IMR-90 (cell line): ENCODE measurements around the gene RNF6. TPM values are rescaled to one million over a fixed set of nuclear protein-coding genes. Genes with fewer than 3 reads are reported as not detected.

Source experiments
- ATAC-seq: fragments of 200-7000 bp; cut with Tn5 transposase; 2 replicates; pipeline ENCODE4 v1.9.1; 2020; ENCODE audit warnings: low read depth, mild to moderate bottlenecking, moderate library complexity
- BruUV-seq: library from RNA; stranded (reverse); fragments of 400-500 nt; replicated peaks from 2 replicates; lab custom pipeline; 2021; lab: Mats Ljungman, UMichigan
- CTCF ChIA-PET: fragments of 300-600 bp; formaldehyde crosslinking; extraction: SDS; loops from one replicate; lab custom pipeline; 2021; ENCODE audit warnings: antibody characterized with exemption; lab: Yijun Ruan, JAX
- POLR2A ChIA-PET: fragments of 300-600 bp; sonication (Branson Sonifier 250); formaldehyde crosslinking; loops from one replicate; lab custom pipeline; 2022; ENCODE audit warnings: antibody characterized with exemption; ENCODE audit not compliant: unreplicated experiment; lab: Charles Lee
- DNase-seq: peaks from one replicate; pipeline ENCODE4 v3.0.0; 2013
- H2AFZ ChIP-seq: replicated peaks from 2 replicates; pipeline ENCODE3; 2013; ENCODE audit warnings: low read length, mild to moderate bottlenecking; ENCODE audit not compliant: poor library complexity
- H2AK5ac ChIP-seq: 2 replicates; pipeline ENCODE4 v1.6.1; 2013; ENCODE audit warnings: low read depth, low read length, inconsistent platforms
- H2AK9ac ChIP-seq: replicated peaks from 2 replicates; pipeline ENCODE3; 2013; ENCODE audit warnings: mild to moderate bottlenecking, low read depth, low read length, moderate library complexity; ENCODE audit not compliant: poor library complexity
- H2BK120ac ChIP-seq: 2 replicates; pipeline ENCODE4 v1.6.1; 2013; ENCODE audit warnings: low read depth, low read length, inconsistent platforms
- H2BK15ac ChIP-seq: 3 replicates; pipeline ENCODE4 v1.6.1; 2013; ENCODE audit warnings: low read depth, low read length, inconsistent platforms
- H2BK20ac ChIP-seq: 2 replicates; pipeline ENCODE4 v1.6.1; 2013; ENCODE audit warnings: low read depth, mild to moderate bottlenecking, inconsistent platforms, low read length, moderate library complexity
- H2BK5ac ChIP-seq: 2 replicates; pipeline ENCODE4 v1.6.1; 2013; ENCODE audit warnings: mild to moderate bottlenecking, low read depth, low read length, inconsistent platforms; ENCODE audit not compliant: poor library complexity, severe bottlenecking
- H3K14ac ChIP-seq: replicated peaks from 2 replicates; pipeline ENCODE4 v1.6.1; 2013; ENCODE audit warnings: low read depth, low read length, inconsistent platforms
- H3K18ac ChIP-seq: 2 replicates; pipeline ENCODE4 v1.6.1; 2013; ENCODE audit warnings: low read depth, low read length, control low read depth
- H3K23ac ChIP-seq: 2 replicates; pipeline ENCODE4 v1.6.1; 2013; ENCODE audit warnings: low read depth, low read length, inconsistent platforms
- H3K27ac ChIP-seq: 2 replicates; pipeline ENCODE4 v1.5.1; 2013; ENCODE audit warnings: mild to moderate bottlenecking, control low read depth, low read length; ENCODE audit not compliant: insufficient read depth
- H3K27me3 ChIP-seq: 2 replicates; pipeline ENCODE4 v1.6.1; 2013; ENCODE audit warnings: low read length; ENCODE audit not compliant: control insufficient read depth, insufficient read depth
- H3K36me3 ChIP-seq: 2 replicates; pipeline ENCODE4 v1.6.1; 2013; ENCODE audit warnings: low read length, mixed read lengths; ENCODE audit not compliant: control insufficient read depth, insufficient read depth
- H3K4ac ChIP-seq: 2 replicates; pipeline ENCODE4 v1.6.1; 2013; ENCODE audit warnings: low read depth, low read length, inconsistent platforms
- H3K4me1 ChIP-seq: 2 replicates; pipeline ENCODE4 v1.6.1; 2013; ENCODE audit warnings: low read length, mixed read lengths; ENCODE audit not compliant: control insufficient read depth, insufficient read depth
- H3K4me2 ChIP-seq: 2 replicates; pipeline ENCODE4 v1.6.1; 2013; ENCODE audit warnings: low read depth, mild to moderate bottlenecking, control low read depth, low read length, moderate library complexity
- H3K4me3 ChIP-seq: 2 replicates; pipeline ENCODE4 v1.5.1; 2013; ENCODE audit warnings: low read depth, mild to moderate bottlenecking, control low read depth, low read length, moderate library complexity; ENCODE audit not compliant: insufficient read depth
- H3K56ac ChIP-seq: 2 replicates; pipeline ENCODE4 v1.6.1; 2013; ENCODE audit warnings: low read length, inconsistent platforms; ENCODE audit not compliant: insufficient read depth; ENCODE audit errors: extremely low read depth
- H3K79me1 ChIP-seq, 2 experiments: 2 replicates each; pipeline ENCODE4 v1.6.1; 2013; ENCODE audit warnings: low read length in 2 of 2, inconsistent platforms in 1 of 2, low read depth in 1 of 2
- H3K9ac ChIP-seq: 2 replicates; pipeline ENCODE4 v1.6.1; 2013; ENCODE audit warnings: low read depth, low read length, control low read depth
- H3K9me1 ChIP-seq: 2 replicates; pipeline ENCODE4 v1.6.1; 2013; ENCODE audit warnings: low read length, inconsistent platforms; ENCODE audit not compliant: insufficient read depth
- H3K9me3 ChIP-seq: 2 replicates; pipeline ENCODE4 v1.6.1; 2013; ENCODE audit warnings: low read length; ENCODE audit not compliant: control insufficient read depth, insufficient read depth
- H4K20me1 ChIP-seq: 2 replicates; pipeline ENCODE4 v1.6.1; 2013; ENCODE audit warnings: low read length, inconsistent platforms; ENCODE audit not compliant: insufficient read depth
- H4K5ac ChIP-seq: 2 replicates; pipeline ENCODE4 v1.6.1; 2013; ENCODE audit warnings: mild to moderate bottlenecking, low read depth, low read length, control low read depth
- H4K8ac ChIP-seq, 2 experiments: 2 replicates each; pipeline ENCODE4 v1.6.1; 2013; ENCODE audit warnings: low read depth in 2 of 2, low read length in 2 of 2, control low read depth in 1 of 2, inconsistent platforms in 1 of 2
- H4K91ac ChIP-seq: 2 replicates; pipeline ENCODE4 v1.6.1; 2013; ENCODE audit warnings: low read depth, low read length, inconsistent platforms; ENCODE audit not compliant: insufficient read depth
- BHLHE40 ChIP-seq: fragments of 150-350 bp; IDR thresholded peaks from 2 replicates; pipeline ENCODE4 v1.6.1; 2016; ENCODE audit warnings: mild to moderate bottlenecking, low read depth, low read length
- CEBPB ChIP-seq: IDR thresholded peaks from 2 replicates; pipeline ENCODE4 v1.6.1; 2012; ENCODE audit warnings: low read depth, low read length, improper control_type of control experiment
- CHD1 ChIP-seq: IDR thresholded peaks from 2 replicates; pipeline ENCODE4 v1.6.1; 2012; ENCODE audit warnings: low read depth, low read length, improper control_type of control experiment
- CTCF ChIP-seq: conservative IDR thresholded peaks from 2 replicates; pipeline ENCODE4 v1.5.1; 2012; ENCODE audit warnings: mild to moderate bottlenecking, low read depth, low read length, improper control_type of control experiment
- ELK1 ChIP-seq: fragments of 150-350 bp; IDR thresholded peaks from 2 replicates; pipeline ENCODE4 v1.6.1; 2016; ENCODE audit warnings: low read depth, mild to moderate bottlenecking, low read length, moderate library complexity, borderline replicate concordance
- FOS ChIP-seq: fragments of 150-350 bp; IDR thresholded peaks from 2 replicates; pipeline ENCODE4 v1.6.1; 2016; ENCODE audit warnings: low read depth, low read length
- MAFK ChIP-seq: IDR thresholded peaks from 2 replicates; pipeline ENCODE4 v1.6.1; 2012; ENCODE audit warnings: low read depth, low read length, improper control_type of control experiment
- MAZ ChIP-seq: IDR thresholded peaks from 2 replicates; pipeline ENCODE4 v1.6.1; 2012; ENCODE audit warnings: low read depth, mild to moderate bottlenecking, low read length, improper control_type of control experiment, moderate library complexity, borderline replicate concordance
- MXI1 ChIP-seq: IDR thresholded peaks from 2 replicates; pipeline ENCODE4 v1.6.1; 2012; ENCODE audit warnings: low read depth, mild to moderate bottlenecking, low read length, moderate library complexity, borderline replicate concordance
- NFE2L2 ChIP-seq: fragments of 150-350 bp; IDR thresholded peaks from 2 replicates; pipeline ENCODE4 v1.6.1; 2016; ENCODE audit warnings: low read depth, mild to moderate bottlenecking, low read length
- POLR2A ChIP-seq: IDR thresholded peaks from 2 replicates; pipeline ENCODE4 v1.6.1; 2012; ENCODE audit warnings: mild to moderate bottlenecking, low read depth, low read length
- RAD21 ChIP-seq: IDR thresholded peaks from 2 replicates; pipeline ENCODE4 v1.6.1; 2012; ENCODE audit warnings: low read length, improper control_type of control experiment
- RCOR1 ChIP-seq: IDR thresholded peaks from 2 replicates; pipeline ENCODE4 v1.6.1; 2012; ENCODE audit warnings: mild to moderate bottlenecking, low read length, improper control_type of control experiment; ENCODE audit not compliant: insufficient replicate concordance
- RFX5 ChIP-seq: IDR thresholded peaks from 2 replicates; pipeline ENCODE4 v1.8.0; 2012; ENCODE audit warnings: low read depth, mild to moderate bottlenecking, low read length, moderate library complexity
- SMC3 ChIP-seq: fragments of 150-350 bp; IDR thresholded peaks from 2 replicates; pipeline ENCODE4 v1.6.1; 2016; ENCODE audit warnings: low read depth, mild to moderate bottlenecking, antibody characterized with exemption, low read length, moderate library complexity
- USF2 ChIP-seq: fragments of 150-350 bp; IDR thresholded peaks from 2 replicates; pipeline ENCODE4 v1.6.1; 2017; ENCODE audit warnings: mild to moderate bottlenecking, antibody characterized with exemption, low read length, low read depth
- WGBS, 2 experiments: methylation state at CpG; one replicate each; pipeline versions ENCODE4 v1.1.5 to v1.1.7; 2013; ENCODE audit warnings: missing lambda C conversion rate in 2 of 2; ENCODE audit not compliant: insufficient read length in 1 of 2; ENCODE audit errors: extremely low coverage in 2 of 2; 5-methylcytosine and 5-hydroxymethylcytosine counted together
- dilution Hi-C: fragments of 300-500 bp; cut with HindIII; formaldehyde crosslinking; loops from one replicate; pipeline ENCODE4 v1.14.3; 2018; ENCODE audit warnings: low sequenced_read_pairs; ENCODE audit not compliant: unreplicated experiment
- in situ Hi-C: fragments of 300-500 bp; cut with MboI; formaldehyde crosslinking; loops from 3 replicates; pipeline ENCODE4 v1.14.3; 2019; ENCODE audit warnings: low sequenced_read_pairs, inconsistent platforms, mixed read lengths
- intact Hi-C: fragments of 100-400 bp; cut with micrococcal nuclease; formaldehyde crosslinking; loops from 2 replicates; pipeline ENCODE4 v1.10.0; 2022
- polyA plus RNA-seq, 3 experiments: library from polyadenylated mRNA; depleted of rRNA; stranded (reverse); fragments of >200 nt; gene quantifications; 2 replicates each; pipeline ENCODE4 v1.2.3, GENCODE V29; 2012; ENCODE audit warnings: low replicate concordance in 1 of 3
- total RNA-seq: library from RNA; depleted of rRNA; stranded (reverse); fragments of >200 nt; gene quantifications from 2 replicates; pipeline ENCODE4 v1.2.3, GENCODE V29; 2012

The RNF6 gene
- total and polyA plus RNA-seq, 2 of the 4 experiments (the other 2 are of a cell fraction), result 22.9 to 33.3 TPM

GRCh38 chr13:26262156-26262555, 40.0 kb upstream of the RNF6 start:
- Histone ChIP-seq H2AK9ac (no peak overlapping the region), H3K9me3 (no peaks in the 10 kb centered on the region), H2BK20ac (no peak overlapping the region), H3K79me1 (peaks cover 11 to 63% of the 10 kb centered on the region in 2 experiments), H2BK15ac (no peak overlapping the region), H4K5ac (no peak overlapping the region), H3K36me3 (no peaks in the 10 kb centered on the region), H3K4ac (no peak overlapping the region), H3K9ac (no peak overlapping the region), H3K4me2 (no peak overlapping the region), H2AFZ (no peak overlapping the region), H2BK5ac (no peak overlapping the region), H4K8ac (no peak overlapping the region), H3K18ac (no peak overlapping the region), H3K14ac (no peak overlapping the region), H3K23ac (no peak overlapping the region), H3K4me1 (no peaks in the 10 kb centered on the region), H4K91ac (no peak overlapping the region), H3K27me3 (no peaks in the 10 kb centered on the region), H3K4me3 (no peak overlapping the region), H4K20me1 (peaks cover 48% of the 10 kb centered on the region), H2AK5ac (no peak overlapping the region), H3K27ac (no peak overlapping the region), H3K9me1 (no peaks in the 10 kb centered on the region; the same call in none of the 2 replicates), H2BK120ac (no peak overlapping the region), H3K56ac (no peak overlapping the region)
- WGBS, 2 experiments, result 100% methylated on average over 1 of the region's 2 CpGs; no CpG with 5 or more reads in 1 of the 2 experiments
- in situ Hi-C loops, result no loop called here
- POLR2A ChIA-PET, result no interaction called here
- intact Hi-C loops, result loop anchor here (10.0 kb wide), 1 partner anchor 83 kb away; no protein-coding TSS in a partner anchor
- TF ChIP-seq MAFK (no peak), MAZ (no peak), ELK1 (no peak), USF2 (no peak), POLR2A (no peak), SMC3 (no peak), CHD1 (no peak), CEBPB (no peak), RCOR1 (no peak), RAD21 (no peak), NFE2L2 (no peak), FOS (no peak), MXI1 (no peak), BHLHE40 (no peak), CTCF (no peak), RFX5 (no peak)
- no peak for DNase-seq
- CTCF ChIA-PET, result no interaction called here
- dilution Hi-C loops, result no loop called here
- BruUV-seq, result no TSS peak
- ATAC-seq, result no peak
